ENCODE measurements around the gene TRAPPC10.
"Not testable (repeated sequence)": the region's sequence is repeated elsewhere in the genome, so short reads cannot be mapped to it uniquely, and the experiment has no call there.

Gene TRAPPC10

DNA sequence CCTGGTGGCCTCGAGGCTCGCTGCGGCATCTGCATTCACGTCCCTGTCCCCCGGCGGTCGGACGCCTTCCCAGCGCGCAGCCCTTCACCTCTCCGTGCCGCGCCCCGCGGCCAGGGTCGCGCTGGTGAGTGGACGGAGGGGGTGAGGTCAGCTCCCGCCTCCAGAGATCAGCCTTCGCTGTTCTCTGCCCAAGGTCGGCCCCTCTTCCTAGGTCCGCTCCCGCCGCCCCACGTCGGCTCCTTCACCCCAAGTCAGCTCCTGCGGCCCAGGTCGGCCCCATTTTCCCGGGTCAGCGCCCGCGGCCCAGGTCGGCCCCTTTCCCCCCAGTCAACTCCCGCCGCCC lies 121.6 kb downstream of the TRAPPC10 start:
- not testable (repeated sequence) for H3K27ac ChIP-seq (replicated peaks; ENCODE audit: low read length); H2BK12ac ChIP-seq (ENCODE audit: low read length); H2BK15ac ChIP-seq (ENCODE audit: low read length); H3K9me3 ChIP-seq (replicated peaks in 1 of 2; ENCODE audit: control insufficient read depth in 2 of 2, insufficient read depth in 1 of 2, low read depth in 1 of 2, low read length in 2 of 2); H3K79me1 ChIP-seq (ENCODE audit: low read depth, low read length); DNase-seq (ENCODE audit: low spot score); H3K4me3 ChIP-seq (ENCODE audit: low read length in 2 of 2); H2BK5ac ChIP-seq (ENCODE audit: low read length); H3K27me3 ChIP-seq (ENCODE audit: control insufficient read depth in 3 of 3, insufficient read depth in 3 of 3, low read depth in 1 of 3, low read length in 3 of 3); H3K9ac ChIP-seq (ENCODE audit: low read depth, low read length, poor library complexity); H3K23ac ChIP-seq (ENCODE audit: low read depth, low read length, poor library complexity); H2AFZ ChIP-seq (ENCODE audit: low read length); H3K14ac ChIP-seq (ENCODE audit: low read length); H2AK5ac ChIP-seq (ENCODE audit: low read depth, low read length); H3K18ac ChIP-seq (ENCODE audit: low read length); H3K4me1 ChIP-seq (ENCODE audit: control insufficient read depth in 2 of 2, insufficient read depth in 1 of 2, low read depth in 1 of 2, low read length in 2 of 2); H2BK120ac ChIP-seq (ENCODE audit: low read depth, low read length); H3K36me3 ChIP-seq (replicated peaks in 1 of 2; ENCODE audit: control insufficient read depth in 2 of 2, insufficient read depth in 2 of 2, low read length in 2 of 2); H4K8ac ChIP-seq (ENCODE audit: low read depth, low read length); H3K4ac ChIP-seq (ENCODE audit: low read length); H4K91ac ChIP-seq (ENCODE audit: low read depth, low read length, poor library complexity); H3K4me2 ChIP-seq (ENCODE audit: insufficient read depth, low read length, poor library complexity, severe bottlenecking)
- no CpG with 5 or more reads among the region's 35 CpGs for WGBS, 2 donors (ENCODE audit: extremely low coverage in 2 of 2, insufficient read length in 2 of 2, insufficient replicate concordance in 1 of 2)

- not testable (repeated sequence) for H3K4me3 ChIP-seq (ENCODE audit: low read length in 2 of 2)
Observed at GRCh38 chr21:44134732-44135131, 122.6 kb downstream of the TRAPPC10 start.

GRCh38 chr21:44138039-44138438 lies 125.9 kb downstream of the TRAPPC10 start:
- not testable (repeated sequence) for H3K14ac ChIP-seq (ENCODE audit: low read length); H3K18ac ChIP-seq (ENCODE audit: low read length); H3K23ac ChIP-seq (ENCODE audit: low read depth, low read length, poor library complexity); H3K79me1 ChIP-seq (ENCODE audit: low read depth, low read length); H4K8ac ChIP-seq (ENCODE audit: low read depth, low read length); H3K4ac ChIP-seq (ENCODE audit: low read length); H3K27me3 ChIP-seq (ENCODE audit: control insufficient read depth in 3 of 3, insufficient read depth in 3 of 3, low read depth in 1 of 3, low read length in 3 of 3); H3K36me3 ChIP-seq (replicated peaks in 1 of 2; ENCODE audit: control insufficient read depth in 2 of 2, insufficient read depth in 2 of 2, low read length in 2 of 2); DNase-seq (ENCODE audit: low spot score); H2AK5ac ChIP-seq (ENCODE audit: low read depth, low read length); H3K27ac ChIP-seq (replicated peaks; ENCODE audit: low read length); H2BK120ac ChIP-seq (ENCODE audit: low read depth, low read length); H3K4me2 ChIP-seq (ENCODE audit: insufficient read depth, low read length, poor library complexity, severe bottlenecking); H2BK5ac ChIP-seq (ENCODE audit: low read length); H2BK12ac ChIP-seq (ENCODE audit: low read length); H3K4me1 ChIP-seq (ENCODE audit: control insufficient read depth in 2 of 2, insufficient read depth in 1 of 2, low read depth in 1 of 2, low read length in 2 of 2); H4K91ac ChIP-seq (ENCODE audit: low read depth, low read length, poor library complexity); H2AFZ ChIP-seq (ENCODE audit: low read length); H3K9me3 ChIP-seq (replicated peaks in 1 of 2; ENCODE audit: control insufficient read depth in 2 of 2, insufficient read depth in 1 of 2, low read depth in 1 of 2, low read length in 2 of 2); H3K4me3 ChIP-seq (ENCODE audit: low read length in 2 of 2); H2BK15ac ChIP-seq (ENCODE audit: low read length); H3K9ac ChIP-seq (ENCODE audit: low read depth, low read length, poor library complexity)
- no CpG with 5 or more reads among the region's 15 CpGs for WGBS, 2 donors (ENCODE audit: extremely low coverage in 2 of 2, insufficient read length in 2 of 2, insufficient replicate concordance in 1 of 2)

More at GRCh38 chr21:44134732-44135131, 122.6 kb downstream of the TRAPPC10 start:
- not testable (repeated sequence) for H2BK15ac ChIP-seq (ENCODE audit: low read length); H2BK120ac ChIP-seq (ENCODE audit: low read depth, low read length); H3K4me2 ChIP-seq (ENCODE audit: insufficient read depth, low read length, poor library complexity, severe bottlenecking); H2BK5ac ChIP-seq (ENCODE audit: low read length); H3K9me3 ChIP-seq (replicated peaks in 1 of 2; ENCODE audit: control insufficient read depth in 2 of 2, insufficient read depth in 1 of 2, low read depth in 1 of 2, low read length in 2 of 2); H3K27ac ChIP-seq (replicated peaks; ENCODE audit: low read length); H3K18ac ChIP-seq (ENCODE audit: low read length); H3K79me1 ChIP-seq (ENCODE audit: low read depth, low read length); DNase-seq (ENCODE audit: low spot score); H2AK5ac ChIP-seq (ENCODE audit: low read depth, low read length); H3K27me3 ChIP-seq (ENCODE audit: control insufficient read depth in 3 of 3, insufficient read depth in 3 of 3, low read depth in 1 of 3, low read length in 3 of 3); H4K91ac ChIP-seq (ENCODE audit: low read depth, low read length, poor library complexity); H3K4ac ChIP-seq (ENCODE audit: low read length); H3K4me1 ChIP-seq (ENCODE audit: control insufficient read depth in 2 of 2, insufficient read depth in 1 of 2, low read depth in 1 of 2, low read length in 2 of 2); H3K14ac ChIP-seq (ENCODE audit: low read length); H3K9ac ChIP-seq (ENCODE audit: low read depth, low read length, poor library complexity); H4K8ac ChIP-seq (ENCODE audit: low read depth, low read length); H2BK12ac ChIP-seq (ENCODE audit: low read length); H2AFZ ChIP-seq (ENCODE audit: low read length); H3K23ac ChIP-seq (ENCODE audit: low read depth, low read length, poor library complexity); H3K36me3 ChIP-seq (replicated peaks in 1 of 2; ENCODE audit: control insufficient read depth in 2 of 2, insufficient read depth in 2 of 2, low read length in 2 of 2)
- WGBS, 2 donors (ENCODE audit: extremely low coverage in 2 of 2, insufficient read length in 2 of 2, insufficient replicate concordance in 1 of 2): no CpG with 5 or more reads among the region's 8 CpGs

DNA sequence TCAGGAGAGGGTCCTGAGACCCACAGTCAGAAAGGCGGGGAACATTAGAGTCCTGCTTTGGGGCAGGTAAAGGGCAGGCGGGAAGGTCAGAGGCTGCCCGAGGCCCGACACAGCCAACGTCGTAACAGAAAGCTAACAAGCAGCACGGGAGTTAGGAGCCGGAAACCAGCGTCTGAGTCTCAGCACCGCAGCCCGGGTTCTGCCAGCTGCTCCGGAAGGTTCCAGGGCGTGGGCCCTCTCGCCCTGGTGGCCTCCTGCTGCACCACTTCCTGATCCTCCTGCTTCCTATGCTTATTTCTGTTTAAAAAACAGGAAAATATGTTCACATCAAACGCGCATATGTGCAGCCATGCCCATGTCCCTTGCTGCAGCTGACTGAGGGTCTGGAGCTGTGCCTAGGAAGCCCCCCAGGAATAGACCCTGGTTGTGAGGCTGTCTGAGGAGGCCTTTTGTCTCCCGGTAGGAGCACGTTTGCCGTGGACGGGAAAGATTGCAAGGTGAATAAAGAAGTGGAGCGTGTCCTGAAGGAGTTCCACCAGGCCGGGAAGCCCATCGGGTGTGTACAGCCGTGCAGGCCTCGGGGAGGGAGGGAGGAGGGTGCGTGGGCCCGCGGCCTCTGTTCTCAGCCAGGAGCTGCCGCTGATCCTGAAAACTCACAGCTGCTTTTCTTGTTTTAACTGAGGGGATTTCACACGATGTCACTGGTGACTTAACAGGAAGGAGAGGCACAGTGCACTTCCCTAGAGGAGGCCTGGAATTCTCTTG lies 127.9 kb downstream of the TRAPPC10 start:
- not testable (repeated sequence) for H3K27me3 ChIP-seq (ENCODE audit: control insufficient read depth in 3 of 3, insufficient read depth in 3 of 3, low read depth in 1 of 3, low read length in 3 of 3); H3K14ac ChIP-seq (ENCODE audit: low read length); H3K4me3 ChIP-seq (ENCODE audit: low read length in 2 of 2); H3K79me1 ChIP-seq (ENCODE audit: low read depth, low read length); DNase-seq (ENCODE audit: low spot score); H2AK5ac ChIP-seq (ENCODE audit: low read depth, low read length); H3K18ac ChIP-seq (ENCODE audit: low read length); H4K8ac ChIP-seq (ENCODE audit: low read depth, low read length); H2BK15ac ChIP-seq (ENCODE audit: low read length); H3K9ac ChIP-seq (ENCODE audit: low read depth, low read length, poor library complexity); H3K4me2 ChIP-seq (ENCODE audit: insufficient read depth, low read length, poor library complexity, severe bottlenecking); H3K36me3 ChIP-seq (replicated peaks in 1 of 2; ENCODE audit: control insufficient read depth in 2 of 2, insufficient read depth in 2 of 2, low read length in 2 of 2); H2BK120ac ChIP-seq (ENCODE audit: low read depth, low read length); H3K4ac ChIP-seq (ENCODE audit: low read length); H2AFZ ChIP-seq (ENCODE audit: low read length); H3K23ac ChIP-seq (ENCODE audit: low read depth, low read length, poor library complexity); H3K4me1 ChIP-seq (ENCODE audit: control insufficient read depth in 2 of 2, insufficient read depth in 1 of 2, low read depth in 1 of 2, low read length in 2 of 2); H3K27ac ChIP-seq (replicated peaks; ENCODE audit: low read length); H2BK5ac ChIP-seq (ENCODE audit: low read length); H2BK12ac ChIP-seq (ENCODE audit: low read length); H4K91ac ChIP-seq (ENCODE audit: low read depth, low read length, poor library complexity); H3K9me3 ChIP-seq (replicated peaks in 1 of 2; ENCODE audit: control insufficient read depth in 2 of 2, insufficient read depth in 1 of 2, low read depth in 1 of 2, low read length in 2 of 2)
- no CpG with 5 or more reads among the region's 30 CpGs for WGBS, 2 donors (ENCODE audit: extremely low coverage in 2 of 2, insufficient read length in 2 of 2, insufficient replicate concordance in 1 of 2)
